Measurements from ENCODE around the gene TSPAN18.

TSPAN18 gene

GRCh38 chr11:44819346-44819745 lies 92.6 kb downstream of the TSPAN18 start:
- in situ Hi-C loops (cut with MboI; ENCODE audit: low sequenced_read_pairs) = no loop called here

GRCh38 chr11:44822369-44822768 lies 95.6 kb downstream of the TSPAN18 start:
- in situ Hi-C loops (cut with MboI; ENCODE audit: low sequenced_read_pairs) = no loop called here

- in situ Hi-C loops (cut with MboI; ENCODE audit: low sequenced_read_pairs) = no loop called here
Measured at GRCh38 chr11:44823006-44823405, 96.2 kb downstream of the TSPAN18 start.

DNA sequence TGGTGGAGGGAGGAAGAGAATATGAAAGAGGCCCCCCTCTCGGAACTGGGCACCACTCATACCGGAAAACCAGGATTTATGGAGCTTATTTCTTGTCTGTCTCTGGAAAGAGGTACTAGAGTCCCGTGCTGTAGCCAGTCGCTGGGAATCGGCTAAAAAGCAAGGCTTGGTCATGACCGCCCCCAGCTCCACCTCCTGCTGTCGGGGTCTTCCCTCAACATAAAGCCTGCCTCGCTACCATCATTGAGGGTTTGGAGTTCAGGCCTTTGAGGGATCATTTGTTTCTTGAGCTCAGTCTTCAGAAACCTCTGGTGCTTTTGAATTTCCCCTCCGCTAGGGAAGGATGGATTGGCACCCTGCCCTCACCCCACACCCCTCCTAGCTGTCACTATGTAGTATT lies 97.1 kb downstream of the TSPAN18 start:
- in situ Hi-C loops (cut with MboI; ENCODE audit: low sequenced_read_pairs) = no loop called here

GRCh38 chr11:44824300-44824704 lies 97.5 kb downstream of the TSPAN18 start:
- in situ Hi-C loops (cut with MboI; ENCODE audit: low sequenced_read_pairs) = no loop called here

GRCh38 chr11:44825058-44825785 lies 98.5 kb downstream of the TSPAN18 start:
- in situ Hi-C loops (cut with MboI; ENCODE audit: low sequenced_read_pairs) = no loop called here

GRCh38 chr11:44826922-44827643 lies 100.3 kb downstream of the TSPAN18 start:
- in situ Hi-C loops (cut with MboI; ENCODE audit: low sequenced_read_pairs) = no loop called here

- in situ Hi-C loops (cut with MboI; ENCODE audit: low sequenced_read_pairs) = no loop called here
Measured at GRCh38 chr11:44828296-44828695, 101.5 kb downstream of the TSPAN18 start.

- in situ Hi-C loops (cut with MboI; ENCODE audit: low sequenced_read_pairs) = no loop called here
Measured at GRCh38 chr11:44829838-44830237, 103.1 kb downstream of the TSPAN18 start.

DNA sequence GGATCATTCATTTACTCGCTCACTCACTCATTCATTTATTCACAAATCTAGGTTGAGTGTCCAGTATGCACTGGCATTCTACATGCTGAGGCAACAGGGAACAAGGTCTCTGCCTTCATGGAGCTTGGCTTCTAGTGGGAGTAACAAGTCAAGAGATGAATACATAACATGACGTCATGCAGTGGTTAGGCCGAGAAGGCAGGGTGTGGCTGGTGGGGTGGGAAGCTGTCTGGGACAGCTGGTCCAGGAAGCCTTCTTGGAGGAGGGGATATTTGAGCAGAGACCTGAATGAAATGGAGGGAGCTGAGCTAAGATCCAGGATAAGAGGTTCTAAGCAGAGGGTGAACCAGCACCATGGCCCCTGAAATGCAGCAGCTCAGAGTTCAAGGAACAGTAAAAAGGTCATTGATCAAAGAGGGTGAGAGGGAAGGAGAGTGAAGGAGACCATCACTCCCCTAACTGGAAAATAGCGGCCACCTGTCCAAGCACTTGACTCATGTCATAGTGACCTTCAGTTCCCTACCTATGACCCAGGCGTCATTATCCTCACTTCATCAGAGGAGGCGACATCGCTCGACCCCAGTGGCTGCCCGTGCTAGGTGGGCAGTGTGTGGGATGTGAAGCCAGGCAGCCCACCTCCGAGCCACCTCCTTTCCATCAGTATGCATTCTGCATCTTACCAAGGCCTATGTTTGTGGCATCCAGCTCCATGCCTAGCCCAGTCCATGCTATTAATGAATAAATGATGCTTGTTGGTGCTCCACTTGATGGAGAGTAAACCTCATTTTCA lies 105.0 kb downstream of the TSPAN18 start:
- in situ Hi-C loops (cut with MboI; ENCODE audit: low sequenced_read_pairs) = no loop called here

DNA sequence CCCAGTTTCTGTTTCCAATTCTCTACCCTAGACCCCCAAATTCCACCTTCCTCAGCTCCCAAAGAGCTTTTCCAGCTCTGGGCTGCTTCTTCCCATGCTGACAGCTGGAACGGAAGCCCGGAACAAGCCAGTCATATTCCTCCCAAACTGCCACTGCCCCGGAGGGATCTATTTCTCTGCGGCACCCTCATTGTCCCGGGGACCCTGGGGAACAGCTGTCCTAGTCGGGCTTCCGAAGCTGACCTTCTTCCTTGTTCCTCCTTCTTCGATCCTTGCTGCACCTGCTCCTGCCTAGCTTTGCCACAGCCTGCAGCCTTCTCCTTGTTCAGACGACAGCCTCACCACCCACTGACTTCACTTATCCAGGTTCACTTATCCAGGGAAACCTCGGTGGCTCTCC lies 105.7 kb downstream of the TSPAN18 start:
- in situ Hi-C loops (cut with MboI; ENCODE audit: low sequenced_read_pairs) = no loop called here

GRCh38 chr11:44833221-44833876 lies 106.6 kb downstream of the TSPAN18 start:
- in situ Hi-C loops (cut with MboI; ENCODE audit: low sequenced_read_pairs) = no loop called here

DNA sequence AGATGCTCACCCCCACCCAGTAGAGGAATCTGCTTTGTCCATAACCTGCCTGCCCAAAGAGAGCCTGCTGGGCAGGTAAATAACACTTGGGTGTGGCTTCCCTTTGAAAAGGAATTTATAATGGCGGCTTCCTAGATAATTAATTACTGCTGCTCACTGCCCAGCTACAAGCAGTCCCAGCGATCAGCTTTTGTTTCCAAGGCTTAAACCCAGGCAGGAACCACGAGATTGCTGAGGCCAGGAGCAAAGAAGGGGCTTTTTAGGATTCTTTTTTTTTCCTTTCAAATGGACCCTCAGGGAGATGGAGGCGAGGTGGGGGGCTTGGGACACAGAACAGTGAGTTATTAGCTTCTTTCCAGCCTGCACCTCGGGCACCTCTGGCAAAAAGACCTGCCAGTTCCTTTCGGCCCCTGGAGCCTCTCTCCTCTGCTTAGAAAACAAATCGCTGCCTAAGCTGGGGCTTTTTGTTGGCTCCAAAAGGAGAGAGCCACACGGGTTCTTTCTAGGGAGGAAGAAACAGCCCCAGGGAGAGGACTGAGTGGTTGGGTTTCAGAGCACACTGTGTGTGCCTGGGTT lies 107.2 kb downstream of the TSPAN18 start:
- in situ Hi-C loops (cut with MboI; ENCODE audit: low sequenced_read_pairs) = no loop called here

- in situ Hi-C loops (cut with MboI; ENCODE audit: low sequenced_read_pairs) = no loop called here
Measured at GRCh38 chr11:44834846-44835245, 108.1 kb downstream of the TSPAN18 start.

DNA sequence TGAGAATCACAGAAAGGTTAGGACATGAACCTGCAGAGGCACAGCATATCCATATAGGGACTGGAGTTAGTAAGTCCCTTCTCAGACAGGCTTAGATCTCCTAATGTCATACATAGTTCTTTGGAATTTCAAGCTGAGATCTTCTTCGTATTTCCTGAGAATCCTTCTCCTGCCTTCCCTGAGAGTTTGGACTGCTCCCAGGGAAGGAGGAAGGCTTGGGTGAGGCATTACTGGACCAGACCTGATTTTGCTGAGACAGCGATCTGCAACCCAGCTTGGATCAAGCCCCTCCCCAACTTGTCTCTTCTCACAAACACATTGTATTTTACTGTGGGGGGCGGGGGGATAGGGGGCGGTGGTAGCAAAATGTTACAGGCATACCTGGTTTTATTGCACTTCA lies 108.5 kb downstream of the TSPAN18 start:
- in situ Hi-C loops (cut with MboI; ENCODE audit: low sequenced_read_pairs) = no loop called here

DNA sequence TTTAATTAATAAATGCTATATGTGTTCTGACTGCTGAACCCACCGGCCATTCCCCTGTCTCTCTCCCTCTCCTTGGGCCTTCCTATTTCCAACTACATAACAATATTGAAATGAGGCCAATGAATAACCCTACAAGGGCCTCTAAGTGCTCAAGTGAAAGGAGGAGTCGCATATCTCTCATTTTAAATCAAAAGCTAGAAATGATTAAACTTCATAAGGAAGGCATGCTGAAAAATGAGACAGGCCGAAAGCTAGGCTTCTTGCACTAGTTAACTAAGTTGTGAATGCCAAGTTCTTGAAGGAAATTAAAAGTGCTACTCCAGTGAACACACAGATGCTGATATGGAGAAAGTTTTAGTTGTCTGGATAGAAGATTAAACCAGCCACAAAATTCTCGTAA lies 109.2 kb downstream of the TSPAN18 start:
- in situ Hi-C loops (cut with MboI; ENCODE audit: low sequenced_read_pairs) = no loop called here

DNA sequence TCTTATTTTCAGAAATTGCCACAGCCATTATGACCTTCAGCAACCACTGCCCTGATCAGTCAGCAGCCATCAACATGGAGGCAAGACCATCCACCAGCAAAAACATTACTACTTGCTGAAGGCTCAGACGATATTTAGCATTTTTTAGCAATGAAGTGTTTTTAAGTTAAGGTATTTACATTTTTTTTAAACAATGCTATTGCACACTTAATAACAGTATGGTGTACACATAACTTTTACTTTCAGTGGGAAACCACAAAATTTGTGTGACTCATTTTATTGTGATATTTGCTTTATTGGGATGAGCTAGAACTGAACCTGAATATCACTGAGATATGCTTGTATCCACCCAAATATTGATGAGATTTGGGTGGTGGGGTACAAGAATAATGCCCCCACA lies 110.9 kb downstream of the TSPAN18 start:
- in situ Hi-C loops (cut with MboI; ENCODE audit: low sequenced_read_pairs) = no loop called here

GRCh38 chr11:44839458-44840084 lies 112.8 kb downstream of the TSPAN18 start:
- in situ Hi-C loops (cut with MboI; ENCODE audit: low sequenced_read_pairs) = no loop called here

DNA sequence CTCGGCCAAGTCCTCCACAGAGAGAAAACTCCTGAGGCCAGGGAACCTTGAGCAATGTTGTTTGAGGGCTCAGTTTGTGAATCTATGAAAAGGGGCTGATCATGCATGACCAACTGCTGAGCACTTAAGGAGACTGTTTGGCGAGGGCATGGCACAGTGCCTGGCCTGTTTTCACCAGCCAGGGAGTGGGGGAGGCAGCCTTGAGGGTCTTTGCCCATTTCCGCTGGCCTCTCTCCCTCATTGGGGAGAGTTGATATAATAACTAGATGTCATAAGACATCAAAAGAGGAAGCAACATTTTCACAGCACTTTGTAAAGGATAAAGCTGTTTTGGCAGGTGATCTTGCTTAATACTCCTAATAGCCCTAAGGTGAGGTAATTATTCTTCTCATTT lies 113.3 kb downstream of the TSPAN18 start:
- in situ Hi-C loops (cut with MboI; ENCODE audit: low sequenced_read_pairs) = no loop called here

GRCh38 chr11:44840521-44841251 lies 113.9 kb downstream of the TSPAN18 start:
- in situ Hi-C loops (cut with MboI; ENCODE audit: low sequenced_read_pairs) = no loop called here

All from hTERT RPE-1 (cell line).